ENCODE data around the gene SOAT2. TPM values are rescaled to one million over a fixed set of nuclear protein-coding genes. Genes with fewer than 3 reads are reported as not detected.

The SOAT2 gene
- total RNA-seq, 1 experiment from 2014 or later: not detected

GRCh38 chr12:53105712-53106439 is 2.6 kb downstream of the SOAT2 start:
- H3K79me1 ChIP-seq (ENCODE audit: insufficient read depth, low read depth, low read length, poor library complexity, severe bottlenecking): no peaks in the 10 kb centered on the region
- H3K27me3 ChIP-seq (ENCODE audit: insufficient read depth, low read length): no peaks in the 10 kb centered on the region
- H3K9me3 Mint-ChIP-seq: peaks cover 4 to 8% of the 10 kb centered on the region in 2 experiments; a peak in 4 of 5 replicates
- no peaks in the 10 kb centered on the region for H4K20me1 ChIP-seq (ENCODE audit: control insufficient read depth, insufficient read depth, insufficient read length)
- H3K4me2 ChIP-seq (ENCODE audit: insufficient read depth, insufficient read length, low read length): no peak overlapping the region
- H3K4me3 Mint-ChIP-seq: no peak overlapping the region; a peak in 1 of 5 replicates
- no CpG with 5 or more reads among the region's 7 CpGs for WGBS (ENCODE audit: extremely low coverage, insufficient read length, low lambda C conversion rate)
- H3K56ac ChIP-seq (ENCODE audit: insufficient read length, low read depth, low read length): no peak overlapping the region
- H2BK120ac ChIP-seq (ENCODE audit: low read depth, low read length, poor library complexity, severe bottlenecking): no peak overlapping the region
- H3K36me3 Mint-ChIP-seq (ENCODE audit: insufficient read depth in 1 of 3, low read depth in 3 of 3): peaks cover 0 to 4% (median 2%) of the 10 kb centered on the region in 3 experiments; a peak in 2 of 7 replicates
- no peaks in the 10 kb centered on the region for H3K9me3 ChIP-seq (ENCODE audit: control insufficient read depth, low read depth, low read length)
- no peak overlapping the region for H3K27ac ChIP-seq (ENCODE audit: insufficient read length, low read depth, low read length)
- H3T11ph ChIP-seq (ENCODE audit: low read length): no peak overlapping the region
- no peak overlapping the region for H3K23ac ChIP-seq (ENCODE audit: insufficient read length, low read depth, low read length)
- no peak overlapping the region; a peak in 1 of 7 replicates for H3K27ac Mint-ChIP-seq
- no peak overlapping the region for H2AFZ ChIP-seq (ENCODE audit: low read length)
- no peak for TF ChIP-seq CTCF (conservative IDR thresholded peaks at IDR 0.05)
- no peaks in the 10 kb centered on the region for H3K23me2 ChIP-seq (ENCODE audit: insufficient read length, low read depth, low read length, poor library complexity, severe bottlenecking)
- no peak for DNase-seq
- H2BK15ac ChIP-seq (ENCODE audit: low read depth, low read length): peak overlapping the region; percentile 12; the same call in 1 of the 2 replicates
- H2BK12ac ChIP-seq (ENCODE audit: insufficient read length, low read depth, low read length): no peak overlapping the region
- no peak overlapping the region for H4K5ac ChIP-seq (ENCODE audit: insufficient read length, low read depth, low read length)
- H3K4me1 ChIP-seq (ENCODE audit: insufficient read depth, low read length): peaks cover 2% of the 10 kb centered on the region; the same call in 1 of the 2 replicates
- H2BK20ac ChIP-seq (ENCODE audit: low read depth, low read length, poor library complexity, severe bottlenecking): no peak overlapping the region
- no peak overlapping the region for H3K9ac ChIP-seq (ENCODE audit: extremely low read depth, insufficient read length, low read length)
- no peak overlapping the region for H3K4ac ChIP-seq (ENCODE audit: low read depth, low read length)
- H4K91ac ChIP-seq (ENCODE audit: insufficient read length, low read depth, low read length): no peak overlapping the region
- H3K4me1 Mint-ChIP-seq: peaks cover 8 to 16% of the 10 kb centered on the region in 2 experiments
- peaks cover 24% of the 10 kb centered on the region for H3K27me3 Mint-ChIP-seq (ENCODE audit: low read depth)
- no peak overlapping the region; the same call in 1 of the 2 replicates for H3K14ac ChIP-seq (ENCODE audit: insufficient read depth, low read length)
- no peak overlapping the region for H4K8ac ChIP-seq (replicated peaks; ENCODE audit: insufficient read length, low read depth, low read length)
- H2AK5ac ChIP-seq (ENCODE audit: insufficient read length, low read length): no peak overlapping the region
- no peak overlapping the region for H2BK5ac ChIP-seq (ENCODE audit: insufficient read length, low read length)
- H3K79me2 ChIP-seq (ENCODE audit: insufficient read depth, low read length): no peaks in the 10 kb centered on the region
- H3K18ac ChIP-seq (ENCODE audit: insufficient read length, low read depth, low read length): no peak overlapping the region

Data from H9 (cell line).